Upper lobe of left lung (tissue), 6 donors: Measurements from ENCODE around the gene XXYLT1. TPM values are rescaled to one million over a fixed set of nuclear protein-coding genes. Genes with fewer than 3 reads are reported as not detected.

Source experiments
- ATAC-seq, 2 donors: fragments of 200-7000 bp; cut with Tn5 transposase; one replicate each; pipeline ENCODE4 v1.9.1; 2022; ENCODE audit warnings: mild to moderate bottlenecking in 2 of 2, moderate library complexity in 2 of 2; ENCODE audit not compliant: low FRiP score in 2 of 2
- DNase-seq, 2 donors: peaks; one replicate each; pipeline ENCODE4 v3.0.0-alpha.2; 2019 to 2020
- H3K27ac ChIP-seq, 4 donors: fragments of 200-600 bp; sonication (generic); one replicate each; pipeline ENCODE4 v1.5.1; 2016 to 2019
- H3K27me3 ChIP-seq, 4 donors: fragments of 200-600 bp; sonication (generic); one replicate each; pipeline ENCODE4 v1.5.1; 2017 to 2019
- H3K36me3 ChIP-seq, 4 donors: fragments of 200-600 bp; sonication (generic); one replicate each; pipeline ENCODE4 v1.5.1; 2016 to 2019
- H3K4me1 ChIP-seq, 4 donors: fragments of 200-600 bp; sonication (generic); one replicate each; pipeline ENCODE4 v1.5.1; 2018 to 2019
- H3K4me3 ChIP-seq, 4 donors: fragments of 200-600 bp; sonication (generic); one replicate each; pipeline ENCODE4 v1.5.1; 2017 to 2019; ENCODE audit warnings: mild to moderate bottlenecking in 2 of 4, moderate library complexity in 1 of 4
- H3K9me3 ChIP-seq, 4 donors: fragments of 200-600 bp; sonication (generic); one replicate each; pipeline ENCODE4 v1.5.1; 2018 to 2019
- CTCF ChIP-seq, 6 experiments: fragments of 450-650 bp in 4 of 6; fragments of 200-600 bp in 2 of 6; sonication (generic) in 2 of 6; IDR thresholded peaks; one replicate each; pipeline ENCODE4 v1.5.1; 2016 to 2019; ENCODE audit warnings: antibody characterized with exemption in 6 of 6
- EP300 ChIP-seq, 4 donors: sonication (generic); formaldehyde crosslinking; IDR thresholded peaks; one replicate each; pipeline ENCODE4 v1.5.1; 2017; ENCODE audit warnings: antibody characterized with exemption in 4 of 4, control low read depth in 2 of 4
- POLR2A ChIP-seq, 4 donors: fragments of 450-650 bp; IDR thresholded peaks; one replicate each; pipeline ENCODE4 v1.5.1; 2016 to 2017; ENCODE audit warnings: antibody characterized with exemption in 4 of 4, mild to moderate bottlenecking in 2 of 4
- POLR2AphosphoS5 ChIP-seq, 2 donors: sonication (generic); formaldehyde crosslinking; IDR thresholded peaks; one replicate each; pipeline ENCODE4 v1.5.1; 2017; ENCODE audit warnings: antibody characterized with exemption in 2 of 2
- WGBS, 2 donors: methylation state at CpG; one replicate each; pipeline ENCODE4 v1.1.5; 2017 to 2018; 5-methylcytosine and 5-hydroxymethylcytosine counted together
- total RNA-seq, 6 donors: library from RNA; depleted of rRNA in 4 of 6; stranded (reverse); fragments of >200 nt in 4 of 6; gene quantifications; one replicate each; pipeline versions ENCODE4 v1.1.0 to v1.2.1, GENCODE V29; 2016 to 2021
- donor health status: DM: no; HTN: no; CAD: no; lungs with moderate emphysema.
- donor health status: DM: no; HTN: yes; CAD: no; lungs with severe emphysema.

The XXYLT1 gene
- total RNA-seq, 6 donors from 2014 or later = 6.3 to 9.6 (median 8.6) TPM

- Histone ChIP-seq H3K36me3 (no peaks in the 10 kb centered on the region), H3K4me3 (no peak overlapping the region), H3K27me3 (no peaks in the 10 kb centered on the region), H3K9me3 (no peaks in the 10 kb centered on the region), H3K4me1 (no peaks in the 10 kb centered on the region), H3K27ac (no peak overlapping the region)
- no peak for TF ChIP-seq CTCF (IDR thresholded peaks at IDR 0.05)
- no peak for TF ChIP-seq EP300 (IDR thresholded peaks at IDR 0.05)
- no peak for TF ChIP-seq POLR2AphosphoS5 (IDR thresholded peaks at IDR 0.05)
- TF ChIP-seq POLR2A (IDR thresholded peaks at IDR 0.05) = no peak
- DNase-seq (peak in 1 of 2 donors; percentile 17), ATAC-seq (no peak)
- WGBS, 2 donors = 93 to 94% methylated on average over 21 of the region's 21 CpGs
Measured at GRCh38 chr3:195249057-195249770, 21.7 kb downstream of the XXYLT1 start.

GRCh38 chr3:195248281-195248680, 22.7 kb downstream of the XXYLT1 start:
- H3K27ac ChIP-seq = no peak overlapping the region
- H3K27me3 ChIP-seq = no peaks in the 10 kb centered on the region
- WGBS, 2 donors = 98% methylated on average over 8 of the region's 8 CpGs
- no peak for TF ChIP-seq CTCF (IDR thresholded peaks at IDR 0.05)
- no peak for TF ChIP-seq POLR2A (IDR thresholded peaks at IDR 0.05)
- no peak for TF ChIP-seq EP300 (IDR thresholded peaks at IDR 0.05)
- TF ChIP-seq POLR2AphosphoS5 (IDR thresholded peaks at IDR 0.05) = no peak
- ATAC-seq (no peak), DNase-seq (no peak)
- no peaks in the 10 kb centered on the region for H3K4me1 ChIP-seq
- H3K4me3 ChIP-seq = no peak overlapping the region
- H3K9me3 ChIP-seq = no peaks in the 10 kb centered on the region
- no peaks in the 10 kb centered on the region for H3K36me3 ChIP-seq

GRCh38 chr3:195247863-195248189, 23.1 kb downstream of the XXYLT1 start:
- Histone ChIP-seq H3K36me3 (no peaks in the 10 kb centered on the region), H3K27me3 (no peaks in the 10 kb centered on the region), H3K4me3 (no peak overlapping the region), H3K27ac (no peak overlapping the region), H3K9me3 (no peaks in the 10 kb centered on the region), H3K4me1 (no peaks in the 10 kb centered on the region)
- ATAC-seq (no peak), DNase-seq (peak in 1 of 2 donors; percentile 9)
- TF ChIP-seq EP300 (IDR thresholded peaks at IDR 0.05) = no peak
- no peak for TF ChIP-seq POLR2A (IDR thresholded peaks at IDR 0.05)
- no peak for TF ChIP-seq CTCF (IDR thresholded peaks at IDR 0.05)
- no peak for TF ChIP-seq POLR2AphosphoS5 (IDR thresholded peaks at IDR 0.05)
- 75 to 77% methylated on average over 7 to 8 of the region's 8 CpGs for WGBS, 2 donors

GRCh38 chr3:195247086-195247862, 23.7 kb downstream of the XXYLT1 start:
- Histone ChIP-seq H3K4me3 (no peak overlapping the region), H3K4me1 (no peaks in the 10 kb centered on the region), H3K27ac (no peak overlapping the region), H3K9me3 (no peaks in the 10 kb centered on the region), H3K36me3 (no peaks in the 10 kb centered on the region), H3K27me3 (no peaks in the 10 kb centered on the region)
- no peak for TF ChIP-seq POLR2AphosphoS5 (IDR thresholded peaks at IDR 0.05)
- TF ChIP-seq CTCF (IDR thresholded peaks at IDR 0.05) = no peak
- TF ChIP-seq EP300 (IDR thresholded peaks at IDR 0.05) = no peak
- TF ChIP-seq POLR2A (IDR thresholded peaks at IDR 0.05) = no peak
- 87 to 94% methylated on average over 21 to 24 of the region's 24 CpGs for WGBS, 2 donors
- ATAC-seq (no peak), DNase-seq (peak; percentile 12 to 45)
